Naive B cell (primary cell): ENCODE data around the gene VWA1. TPM values are rescaled to one million over a fixed set of nuclear protein-coding genes. Genes with fewer than 3 reads are reported as not detected.
"Not testable (repeated sequence)": the region's sequence is repeated elsewhere in the genome, so short reads cannot be mapped to it uniquely, and the experiment has no call there.

Experiments
- ATAC-seq, 2 donors: fragments of 150-1000 bp; cut with Tn5 transposase; 2 replicates each; pipeline ENCODE4 v1.10.0; 2021; ENCODE audit warnings: low read depth in 2 of 2, mild to moderate bottlenecking in 2 of 2, moderate library complexity in 2 of 2
- DNase-seq: peaks from one replicate; pipeline ENCODE4 v3.0.0; 2022
- H3K27ac Mint-ChIP-seq, 6 donors: one replicate each; pipeline ENCODE4 v1.8.0; 2020 to 2022; ENCODE audit warnings: mild to moderate bottlenecking in 6 of 6, mixed read lengths in 6 of 6, moderate library complexity in 5 of 6, inconsistent platforms in 2 of 6
- H3K27me3 Mint-ChIP-seq, 3 donors: one replicate each; pipeline ENCODE4 v1.8.0; 2021 to 2022; ENCODE audit warnings: mixed read lengths in 3 of 3, mild to moderate bottlenecking in 1 of 3
- H3K36me3 Mint-ChIP-seq, 2 donors: one replicate each; pipeline ENCODE4 v1.8.0; 2020 to 2022; ENCODE audit warnings: mixed read lengths in 2 of 2, inconsistent platforms in 1 of 2, mild to moderate bottlenecking in 1 of 2
- H3K4me1 Mint-ChIP-seq, 3 donors: one replicate each; pipeline ENCODE4 v1.8.0; 2020 to 2022; ENCODE audit warnings: mixed read lengths in 3 of 3, inconsistent platforms in 1 of 3, mild to moderate bottlenecking in 1 of 3, moderate library complexity in 1 of 3
- H3K4me3 Mint-ChIP-seq, 8 donors: one replicate each; pipeline ENCODE4 v1.8.0; 2020 to 2022; ENCODE audit warnings: mild to moderate bottlenecking in 8 of 8, mixed read lengths in 8 of 8, moderate library complexity in 8 of 8, inconsistent platforms in 2 of 8
- H3K9me3 Mint-ChIP-seq, 7 donors: one replicate each; pipeline ENCODE4 v1.8.0; 2020 to 2022; ENCODE audit warnings: mixed read lengths in 7 of 7, mild to moderate bottlenecking in 5 of 7, inconsistent platforms in 2 of 7, moderate library complexity in 1 of 7
- polyA plus RNA-seq, 6 donors: library from polyadenylated mRNA; unstranded; fragments of 300-500 nt; fragmentation: Illumina TruSeq; gene quantifications; one replicate each; pipeline ENCODE4 v1.2.3, GENCODE V29; 2021; ENCODE audit warnings: low read depth in 6 of 6

VWA1 gene
- polyA plus RNA-seq, 6 donors from 2014 or later = 0.41 TPM; not detected in 5

DNA sequence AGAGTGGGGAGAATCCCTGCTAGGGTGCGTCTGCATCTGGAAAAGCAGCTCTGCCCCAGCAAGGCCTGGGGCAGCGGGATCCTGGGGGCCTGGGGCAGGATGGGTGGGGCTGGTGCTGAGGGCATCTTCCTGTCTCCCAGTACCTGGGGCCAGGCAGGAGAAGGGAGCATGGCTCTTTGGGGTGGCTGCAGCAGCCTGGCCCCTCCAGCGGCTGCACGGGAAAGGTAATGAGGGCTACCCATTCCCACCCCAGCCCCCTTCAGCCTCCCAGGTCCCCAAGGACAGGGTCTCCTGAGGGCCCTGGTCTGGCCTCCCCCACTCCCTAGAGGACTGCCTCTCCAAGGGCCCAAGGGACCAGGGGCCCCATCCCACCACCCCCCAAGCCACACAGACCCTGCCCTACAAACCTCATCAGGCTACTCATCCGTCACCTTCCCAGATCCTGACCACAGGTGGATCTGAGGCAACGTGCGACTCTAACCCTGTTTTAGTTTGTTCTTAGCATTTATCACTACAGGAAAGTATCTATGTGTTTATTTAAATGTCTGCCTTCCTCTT lies 13.5 kb upstream of the VWA1 start:
- DNase-seq (no peak), ATAC-seq (no peak)
- H3K27ac Mint-ChIP-seq = no peak overlapping the region
- H3K27me3 Mint-ChIP-seq = peaks cover 14 to 54% (median 35%) of the 10 kb centered on the region in 3 donors
- H3K4me3 Mint-ChIP-seq = no peak overlapping the region
- no peaks in the 10 kb centered on the region for H3K9me3 Mint-ChIP-seq
- peaks cover 5 to 15% (median 9%) of the 10 kb centered on the region in 3 donors for H3K4me1 Mint-ChIP-seq
- H3K36me3 Mint-ChIP-seq = no peaks in the 10 kb centered on the region

- no peak overlapping the region for H3K27ac Mint-ChIP-seq
- H3K4me3 Mint-ChIP-seq = no peak overlapping the region
- no peaks in the 10 kb centered on the region for H3K9me3 Mint-ChIP-seq
- H3K4me1 Mint-ChIP-seq = peaks cover 5 to 15% (median 10%) of the 10 kb centered on the region in 3 donors
- H3K36me3 Mint-ChIP-seq = no peaks in the 10 kb centered on the region
- no peak for DNase-seq
- H3K27me3 Mint-ChIP-seq = peaks cover 14 to 54% (median 35%) of the 10 kb centered on the region in 3 donors
- ATAC-seq = no peak
These were observed 12.8 kb upstream of the VWA1 start for GRCh38 chr1:1422465-1423244.

DNA sequence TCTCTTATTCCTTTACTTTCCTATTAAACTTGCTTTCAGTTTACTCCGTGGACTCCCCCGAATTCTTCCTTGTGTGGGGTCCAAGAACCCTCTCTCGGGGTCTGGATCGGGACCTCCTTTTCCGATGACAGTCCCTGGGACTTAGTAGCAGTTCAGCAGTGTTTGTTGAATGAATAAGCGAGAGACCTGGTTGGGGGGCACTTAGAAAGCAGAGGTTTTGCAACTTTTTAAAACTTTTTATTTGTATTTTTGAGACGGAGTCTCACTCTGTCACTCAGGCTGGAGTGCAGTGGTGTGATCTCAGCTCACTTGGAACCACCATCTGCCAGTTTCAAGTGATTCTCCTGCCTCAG lies 12.3 kb upstream of the VWA1 start:
- Mint-ChIP-seq H3K9me3 (no peaks in the 10 kb centered on the region), H3K27me3 (peaks cover 15 to 55% (median 37%) of the 10 kb centered on the region in 3 donors), H3K36me3 (no peaks in the 10 kb centered on the region), H3K4me1 (peaks cover 5 to 16% (median 9%) of the 10 kb centered on the region in 3 donors), H3K27ac (no peak overlapping the region), H3K4me3 (no peak overlapping the region)
- ATAC-seq (no peak), DNase-seq (no peak)

- no peak overlapping the region for H3K27ac Mint-ChIP-seq
- peaks cover 6 to 15% (median 9%) of the 10 kb centered on the region in 3 donors for H3K4me1 Mint-ChIP-seq
- H3K4me3 Mint-ChIP-seq = peak overlapping the region in 1 of 8 donors; percentile 34
- no peak for DNase-seq
- H3K27me3 Mint-ChIP-seq = peaks cover 19 to 70% (median 48%) of the 10 kb centered on the region in 3 donors
- ATAC-seq = no peak
- no peaks in the 10 kb centered on the region for H3K36me3 Mint-ChIP-seq
- H3K9me3 Mint-ChIP-seq = peaks cover 0 to 4% (median 0%) of the 10 kb centered on the region in 7 donors
These were observed 10.8 kb upstream of the VWA1 start for GRCh38 chr1:1424707-1425106.

- Mint-ChIP-seq H3K27me3 (peaks cover 19 to 77% (median 52%) of the 10 kb centered on the region in 3 donors), H3K9me3 (peaks cover 0 to 4% (median 0%) of the 10 kb centered on the region in 7 donors), H3K27ac (no peak overlapping the region), H3K4me1 (peaks cover 6 to 15% (median 9%) of the 10 kb centered on the region in 3 donors), H3K36me3 (no peaks in the 10 kb centered on the region), H3K4me3 (no peak overlapping the region)
- DNase-seq = no peak
- ATAC-seq = no peak
These were observed 10.1 kb upstream of the VWA1 start for GRCh38 chr1:1425426-1425752.

- H3K36me3 Mint-ChIP-seq = no peaks in the 10 kb centered on the region
- DNase-seq = no peak
- peaks cover 0 to 4% (median 0%) of the 10 kb centered on the region in 7 donors for H3K9me3 Mint-ChIP-seq
- peak overlapping the region in 2 of 8 donors; percentile 9 to 33 for H3K4me3 Mint-ChIP-seq
- ATAC-seq = no peak
- H3K4me1 Mint-ChIP-seq = peaks cover 5 to 10% (median 6%) of the 10 kb centered on the region in 3 donors
- H3K27me3 Mint-ChIP-seq = peaks cover 19 to 75% (median 47%) of the 10 kb centered on the region in 3 donors
- peak overlapping the region in 1 of 6 donors; percentile 88 for H3K27ac Mint-ChIP-seq
These were observed 9.6 kb upstream of the VWA1 start for GRCh38 chr1:1425753-1426495.

GRCh38 chr1:1426496-1427105 lies 8.9 kb upstream of the VWA1 start:
- DNase-seq (no peak), ATAC-seq (peak; percentile 47 to 61)
- Mint-ChIP-seq H3K36me3 (no peaks in the 10 kb centered on the region), H3K27ac (peak overlapping the region in 1 of 6 donors; percentile 88), H3K4me3 (peak overlapping the region in 1 of 8 donors; percentile 9), H3K9me3 (peaks cover 0 to 4% (median 0%) of the 10 kb centered on the region in 7 donors), H3K4me1 (peaks cover 4 to 8% (median 6%) of the 10 kb centered on the region in 3 donors), H3K27me3 (peaks cover 19 to 73% (median 44%) of the 10 kb centered on the region in 3 donors)

DNA sequence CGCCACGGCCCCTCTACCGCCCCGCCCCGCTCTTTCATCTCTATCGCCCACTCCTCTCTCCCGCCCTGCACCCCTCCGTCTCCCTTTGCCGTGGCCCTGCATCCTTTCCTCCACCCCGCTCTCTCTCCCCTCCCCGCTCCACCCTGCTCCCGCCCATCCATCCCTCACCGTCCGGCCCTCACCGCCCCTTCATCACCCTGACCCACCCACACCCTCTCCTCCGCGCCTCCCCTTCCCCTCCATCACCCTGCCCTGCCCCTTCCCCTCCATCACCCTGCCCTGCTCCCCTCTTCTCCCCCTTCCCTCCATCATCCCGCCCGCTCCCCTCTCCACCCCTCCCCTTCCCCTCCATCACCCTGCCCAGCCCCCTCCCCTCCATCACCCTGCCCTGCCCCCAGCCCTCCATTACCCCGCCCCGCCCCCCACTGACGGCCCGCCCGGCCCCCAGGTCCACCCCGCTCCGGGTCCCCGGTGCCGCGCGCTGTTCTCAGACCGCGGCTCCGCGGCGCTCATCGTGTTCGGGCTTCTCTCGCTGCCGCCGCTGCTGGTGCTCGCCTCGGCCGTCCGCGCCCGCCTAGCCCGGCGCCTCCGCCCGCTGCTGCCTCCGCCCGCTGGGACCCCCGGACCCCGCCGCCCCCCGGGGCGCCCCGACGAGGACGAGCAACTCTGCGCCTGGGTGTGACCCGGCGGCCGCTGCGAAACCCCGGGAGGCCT lies 8.2 kb upstream of the VWA1 start:
- Mint-ChIP-seq H3K9me3 (peaks cover 0 to 4% (median 0%) of the 10 kb centered on the region in 7 donors), H3K27ac (no peak overlapping the region), H3K4me3 (no peak overlapping the region), H3K36me3 (no peaks in the 10 kb centered on the region), H3K4me1 (peaks cover 4 to 8% (median 6%) of the 10 kb centered on the region in 3 donors), H3K27me3 (peaks cover 19 to 75% (median 41%) of the 10 kb centered on the region in 3 donors)
- DNase-seq = no peak
- ATAC-seq = peak in 1 of 2 donors; percentile 12

DNA sequence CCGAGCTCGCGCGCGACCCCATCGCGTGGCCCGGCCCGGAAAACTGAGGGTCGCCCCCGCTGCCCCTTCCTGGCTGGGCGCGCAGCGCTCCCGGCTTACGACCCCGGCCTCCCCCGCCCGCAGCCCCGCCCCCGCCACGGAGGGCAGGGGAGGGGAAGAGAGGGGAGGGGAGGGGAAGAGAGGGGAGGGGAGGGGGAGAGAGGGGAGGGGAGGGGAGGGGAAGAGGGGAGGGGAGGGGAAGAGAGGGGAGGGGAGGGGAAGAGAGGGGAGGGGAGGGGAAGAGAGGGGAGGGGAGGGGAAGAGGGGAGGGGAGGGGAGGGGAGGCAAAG lies 7.7 kb upstream of the VWA1 start:
- no peaks in the 10 kb centered on the region for H3K36me3 Mint-ChIP-seq
- DNase-seq (no peak), ATAC-seq (no peak)
- no peak overlapping the region for H3K4me3 Mint-ChIP-seq
- peaks cover 4 to 8% (median 6%) of the 10 kb centered on the region in 3 donors for H3K4me1 Mint-ChIP-seq
- H3K27me3 Mint-ChIP-seq = peaks cover 17 to 75% (median 40%) of the 10 kb centered on the region in 3 donors
- H3K27ac Mint-ChIP-seq = no peak overlapping the region
- H3K9me3 Mint-ChIP-seq = peaks cover 0 to 4% (median 0%) of the 10 kb centered on the region in 7 donors

DNA sequence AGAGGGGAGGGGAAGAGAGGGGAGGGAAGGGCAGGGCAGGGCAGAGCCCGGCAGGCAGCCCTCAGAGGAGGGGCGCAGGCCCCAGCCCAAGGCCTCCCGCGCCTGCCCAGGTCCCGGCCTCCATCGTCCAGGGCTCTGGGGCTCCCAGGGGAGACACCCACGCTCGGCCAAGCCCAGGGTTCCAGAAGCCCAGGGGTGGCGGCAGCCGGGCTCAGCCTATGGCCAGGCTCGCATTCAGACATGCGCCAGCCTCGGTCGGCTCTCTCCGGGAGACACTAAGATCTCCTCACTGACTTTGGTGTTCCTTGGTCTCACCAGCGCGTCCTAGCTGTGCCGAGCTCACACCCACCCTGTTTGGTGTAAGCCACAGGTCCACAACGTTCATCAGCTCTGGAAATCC lies 7.3 kb upstream of the VWA1 start:
- DNase-seq = no peak
- Mint-ChIP-seq H3K4me1 (peaks cover 4 to 8% (median 6%) of the 10 kb centered on the region in 3 donors), H3K27me3 (peaks cover 13 to 75% (median 36%) of the 10 kb centered on the region in 3 donors), H3K9me3 (peaks cover 0 to 4% (median 0%) of the 10 kb centered on the region in 7 donors), H3K36me3 (no peaks in the 10 kb centered on the region), H3K4me3 (peak overlapping the region in 5 of 8 donors; percentile 36 to 66 (median 53)), H3K27ac (peak overlapping the region in 1 of 6 donors; percentile 92)
- no peak for ATAC-seq

- not testable (repeated sequence) for H3K4me1 Mint-ChIP-seq, DNase-seq, H3K9me3 Mint-ChIP-seq, H3K36me3 Mint-ChIP-seq, ATAC-seq, H3K27ac Mint-ChIP-seq
- Mint-ChIP-seq H3K27me3 (peaks cover 12 to 78% (median 36%) of the 10 kb centered on the region in 3 donors), H3K4me3 (peak overlapping the region in 1 of 8 donors; percentile 77)
These were observed 6.5 kb upstream of the VWA1 start for GRCh38 chr1:1428967-1429366.

DNA sequence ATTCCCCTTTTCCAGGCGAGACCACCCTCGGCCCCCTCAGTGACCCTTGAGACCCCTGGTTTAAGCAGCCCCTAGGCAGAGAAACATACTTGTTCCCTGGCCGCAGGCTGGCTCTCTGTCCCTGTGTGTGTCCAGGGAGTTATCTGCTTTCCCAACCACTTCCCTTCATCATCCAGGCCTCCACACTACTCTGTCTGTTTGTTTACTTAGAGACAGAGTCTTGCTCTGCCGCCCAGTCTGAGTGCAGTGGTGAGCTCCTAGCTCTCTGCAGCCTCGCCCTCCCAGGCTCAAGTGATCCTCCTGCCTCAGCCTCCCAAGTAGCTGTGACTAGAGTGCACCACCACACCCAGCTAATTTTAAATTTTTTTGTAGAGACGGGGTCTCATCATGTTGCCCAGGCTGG lies 5.8 kb upstream of the VWA1 start:
- H3K9me3 Mint-ChIP-seq = peaks cover 0 to 4% (median 0%) of the 10 kb centered on the region in 7 donors
- H3K36me3 Mint-ChIP-seq = no peaks in the 10 kb centered on the region
- H3K4me3 Mint-ChIP-seq = no peak overlapping the region
- no peak overlapping the region for H3K27ac Mint-ChIP-seq
- peaks cover 8 to 78% (median 36%) of the 10 kb centered on the region in 3 donors for H3K27me3 Mint-ChIP-seq
- peaks cover 4 to 15% (median 6%) of the 10 kb centered on the region in 3 donors for H3K4me1 Mint-ChIP-seq
- DNase-seq (no peak), ATAC-seq (no peak)
